ENCODE results near the gene DSC3. TPM values are rescaled to one million over a fixed set of nuclear protein-coding genes. Genes with fewer than 3 reads are reported as not detected.

DSC3 gene
- total and polyA plus RNA-seq, 9 donors = 0.05 to 9.1 (median 0.45) TPM

- WGBS, 3 donors = 22 to 24% (median 24%) methylated on average over 5 of the region's 5 CpGs
- no peaks in the 10 kb centered on the region for H3K4me1 ChIP-seq (ENCODE audit: insufficient read depth)
Measured at GRCh38 chr18:31057051-31057450, 14.5 kb upstream of the DSC3 start.

DNA sequence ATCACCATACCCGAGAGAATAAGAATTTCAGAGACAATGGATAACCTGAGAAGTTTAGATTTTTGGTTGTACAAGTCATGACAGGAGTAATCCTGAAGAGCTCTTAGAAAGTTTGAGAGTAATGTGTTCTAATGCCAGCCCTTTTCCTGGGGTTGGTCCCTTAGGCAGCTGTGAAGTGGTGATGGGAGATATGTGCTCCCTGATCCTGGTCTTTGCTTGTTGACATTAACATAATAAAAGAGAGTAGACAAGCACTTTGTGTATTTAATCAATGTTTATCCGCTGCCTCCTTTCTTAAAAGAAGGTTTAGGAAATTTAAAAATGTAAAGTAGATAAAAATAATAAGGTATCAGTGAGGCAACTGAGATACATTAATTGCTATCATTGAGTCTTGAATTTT is 13.8 kb upstream of the DSC3 start:
- Histone ChIP-seq H3K9me3 (no peaks in the 10 kb centered on the region), H3K27ac (no peak overlapping the region), H3K27me3 (no peaks in the 10 kb centered on the region), H3K4me1 (ENCODE audit: insufficient read depth) (no peaks in the 10 kb centered on the region), H3K4me3 (no peak overlapping the region), H3K36me3 (no peaks in the 10 kb centered on the region)
- TF ChIP-seq EP300 (IDR thresholded peaks at IDR 0.05) (no peak), POLR2A (IDR thresholded peaks at IDR 0.05) (no peak)
- TF ChIP-seq, protein P1, sequence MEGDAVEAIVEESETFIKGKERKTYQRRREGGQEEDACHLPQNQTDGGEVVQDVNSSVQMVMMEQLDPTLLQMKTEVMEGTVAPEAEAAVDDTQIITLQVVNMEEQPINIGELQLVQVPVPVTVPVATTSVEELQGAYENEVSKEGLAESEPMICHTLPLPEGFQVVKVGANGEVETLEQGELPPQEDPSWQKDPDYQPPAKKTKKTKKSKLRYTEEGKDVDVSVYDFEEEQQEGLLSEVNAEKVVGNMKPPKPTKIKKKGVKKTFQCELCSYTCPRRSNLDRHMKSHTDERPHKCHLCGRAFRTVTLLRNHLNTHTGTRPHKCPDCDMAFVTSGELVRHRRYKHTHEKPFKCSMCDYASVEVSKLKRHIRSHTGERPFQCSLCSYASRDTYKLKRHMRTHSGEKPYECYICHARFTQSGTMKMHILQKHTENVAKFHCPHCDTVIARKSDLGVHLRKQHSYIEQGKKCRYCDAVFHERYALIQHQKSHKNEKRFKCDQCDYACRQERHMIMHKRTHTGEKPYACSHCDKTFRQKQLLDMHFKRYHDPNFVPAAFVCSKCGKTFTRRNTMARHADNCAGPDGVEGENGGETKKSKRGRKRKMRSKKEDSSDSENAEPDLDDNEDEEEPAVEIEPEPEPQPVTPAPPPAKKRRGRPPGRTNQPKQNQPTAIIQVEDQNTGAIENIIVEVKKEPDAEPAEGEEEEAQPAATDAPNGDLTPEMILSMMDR (IDR thresholded peaks at IDR 0.05) = no peak
- 83 to 89% (median 83%) methylated on average over 2 of the region's 2 CpGs for WGBS, 3 donors
- intact Hi-C loops (cut with DNase I) = no loop called here
- no peak for DNase-seq

More at GRCh38 chr18:31057051-31057450, 14.5 kb upstream of the DSC3 start:
- H3K4me3 ChIP-seq = no peak overlapping the region
- no peak for DNase-seq
- H3K27ac ChIP-seq = no peak overlapping the region
- no peaks in the 10 kb centered on the region for H3K36me3 ChIP-seq
- intact Hi-C loops (cut with DNase I) = no loop called here
- no peaks in the 10 kb centered on the region for H3K9me3 ChIP-seq
- TF ChIP-seq EP300 (IDR thresholded peaks at IDR 0.05) (no peak), POLR2A (IDR thresholded peaks at IDR 0.05) (no peak)
- TF ChIP-seq, protein P1 (IDR thresholded peaks at IDR 0.05) = no peak
- no peaks in the 10 kb centered on the region for H3K27me3 ChIP-seq

- Histone ChIP-seq H3K27me3 (no peaks in the 10 kb centered on the region), H3K4me1 (ENCODE audit: insufficient read depth) (no peaks in the 10 kb centered on the region), H3K4me3 (no peak overlapping the region), H3K9me3 (no peaks in the 10 kb centered on the region), H3K36me3 (no peaks in the 10 kb centered on the region), H3K27ac (no peak overlapping the region)
- WGBS, 3 donors = 82 to 86% (median 86%) methylated on average over 3 of the region's 3 CpGs
- TF ChIP-seq POLR2A (IDR thresholded peaks at IDR 0.05) = no peak
- DNase-seq = no peak
- intact Hi-C loops (cut with DNase I) = no loop called here
Measured at GRCh38 chr18:31050635-31051034, 8.1 kb upstream of the DSC3 start.

DNA sequence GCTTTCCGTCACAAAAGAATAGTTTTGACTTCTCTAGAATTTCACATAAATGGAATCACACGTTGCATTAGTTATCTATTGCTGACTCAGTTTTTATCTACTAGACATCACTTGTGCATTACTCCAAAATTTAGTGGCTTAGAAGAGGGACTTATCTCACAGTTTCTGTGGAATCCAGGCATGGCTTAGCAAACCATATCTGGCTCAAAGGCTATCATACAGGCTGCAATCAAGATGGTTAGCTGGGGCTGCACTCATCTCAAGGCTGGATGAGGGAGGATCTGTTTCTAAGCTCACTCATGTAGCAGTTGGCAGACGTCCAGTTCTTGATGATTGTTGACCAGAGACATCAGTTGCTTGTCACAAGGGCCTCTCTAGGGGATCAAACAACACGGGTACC is 6.6 kb upstream of the DSC3 start:
- DNase-seq = no peak
- Histone ChIP-seq H3K9me3 (no peaks in the 10 kb centered on the region), H3K27me3 (no peaks in the 10 kb centered on the region), H3K27ac (no peak overlapping the region), H3K4me3 (no peak overlapping the region), H3K36me3 (no peaks in the 10 kb centered on the region), H3K4me1 (ENCODE audit: insufficient read depth) (no peaks in the 10 kb centered on the region)
- no peak for TF ChIP-seq POLR2A (IDR thresholded peaks at IDR 0.05)
- TF ChIP-seq, protein P1 (IDR thresholded peaks at IDR 0.05) = no peak
- no peak for TF ChIP-seq EP300 (IDR thresholded peaks at IDR 0.05)
- 32 to 39% (median 35%) methylated on average over 4 of the region's 4 CpGs for WGBS, 3 donors
- intact Hi-C loops (cut with DNase I) = loop anchor here in 1 of 4 donors (10.0 kb wide), 1 partner anchor 64 kb away; no protein-coding TSS in a partner anchor

GRCh38 chr18:31048216-31048615 is 5.7 kb upstream of the DSC3 start:
- intact Hi-C loops (cut with DNase I) = loop anchor here in 1 of 4 donors (10.0 kb wide), 1 partner anchor 63 kb away; no protein-coding TSS in a partner anchor
- DNase-seq = no peak
- Histone ChIP-seq H3K27ac (no peak overlapping the region), H3K9me3 (no peaks in the 10 kb centered on the region), H3K4me1 (ENCODE audit: insufficient read depth) (no peaks in the 10 kb centered on the region), H3K27me3 (no peaks in the 10 kb centered on the region), H3K4me3 (no peak overlapping the region), H3K36me3 (no peaks in the 10 kb centered on the region)
- 49 to 67% (median 63%) methylated on average over 2 of the region's 2 CpGs for WGBS, 3 donors
- TF ChIP-seq, protein P1 (IDR thresholded peaks at IDR 0.05) = no peak
- TF ChIP-seq POLR2A (IDR thresholded peaks at IDR 0.05) (no peak), EP300 (IDR thresholded peaks at IDR 0.05) (no peak)

Data from ovary (tissue), 9 donors.